Activated T-cell treated with anti-CD3 and anti-CD28 coated beads, Interleukin-2, amount 50 U/mL, for 4 hours (primary cell): ENCODE results near the gene IRF1. TPM values are rescaled to one million over a fixed set of nuclear protein-coding genes. Genes with fewer than 3 reads are reported as not detected.

Experiments
- ATAC-seq, 2 donors: fragments of 200-7000 bp; cut with Tn5 transposase; one replicate each; pipeline ENCODE4 v1.10.0; 2021
- DNase-seq: peaks from one replicate; pipeline ENCODE4 v3.0.0-alpha.2; 2020
- H3K27me3 Mint-ChIP-seq: one replicate; pipeline ENCODE4 v1.8.0; 2021; ENCODE audit warnings: low read depth, mixed read lengths
- H3K36me3 Mint-ChIP-seq: one replicate; pipeline ENCODE4 v1.8.0; 2022; ENCODE audit warnings: mixed read lengths; ENCODE audit not compliant: insufficient read depth
- H3K4me1 Mint-ChIP-seq: one replicate; pipeline ENCODE4 v1.8.0; 2021; ENCODE audit warnings: low read depth, mixed read lengths
- H3K4me3 Mint-ChIP-seq: one replicate; pipeline ENCODE4 v1.8.0; 2021; ENCODE audit warnings: mild to moderate bottlenecking, moderate library complexity, mixed read lengths
- H3K9me3 Mint-ChIP-seq: one replicate; pipeline ENCODE4 v1.8.0; 2021; ENCODE audit warnings: mixed read lengths
- total RNA-seq, 3 donors: library from RNA; stranded (reverse); gene quantifications; one replicate each; pipeline ENCODE4 v1.2.1, GENCODE V29; 2021

IRF1 gene
- total RNA-seq, 3 donors from 2014 or later, result 342 to 390 (median 377) TPM

- H3K4me3 Mint-ChIP-seq, result no peak overlapping the region
- no peaks in the 10 kb centered on the region for H3K27me3 Mint-ChIP-seq
- DNase-seq, result no peak
- peaks cover 16% of the 10 kb centered on the region for H3K36me3 Mint-ChIP-seq
- no peaks in the 10 kb centered on the region for H3K9me3 Mint-ChIP-seq
- no peak for ATAC-seq
- H3K4me1 Mint-ChIP-seq, result peaks cover 93% of the 10 kb centered on the region
These were observed 30.4 kb downstream of the IRF1 start for GRCh38 chr5:132459983-132460838.

DNA sequence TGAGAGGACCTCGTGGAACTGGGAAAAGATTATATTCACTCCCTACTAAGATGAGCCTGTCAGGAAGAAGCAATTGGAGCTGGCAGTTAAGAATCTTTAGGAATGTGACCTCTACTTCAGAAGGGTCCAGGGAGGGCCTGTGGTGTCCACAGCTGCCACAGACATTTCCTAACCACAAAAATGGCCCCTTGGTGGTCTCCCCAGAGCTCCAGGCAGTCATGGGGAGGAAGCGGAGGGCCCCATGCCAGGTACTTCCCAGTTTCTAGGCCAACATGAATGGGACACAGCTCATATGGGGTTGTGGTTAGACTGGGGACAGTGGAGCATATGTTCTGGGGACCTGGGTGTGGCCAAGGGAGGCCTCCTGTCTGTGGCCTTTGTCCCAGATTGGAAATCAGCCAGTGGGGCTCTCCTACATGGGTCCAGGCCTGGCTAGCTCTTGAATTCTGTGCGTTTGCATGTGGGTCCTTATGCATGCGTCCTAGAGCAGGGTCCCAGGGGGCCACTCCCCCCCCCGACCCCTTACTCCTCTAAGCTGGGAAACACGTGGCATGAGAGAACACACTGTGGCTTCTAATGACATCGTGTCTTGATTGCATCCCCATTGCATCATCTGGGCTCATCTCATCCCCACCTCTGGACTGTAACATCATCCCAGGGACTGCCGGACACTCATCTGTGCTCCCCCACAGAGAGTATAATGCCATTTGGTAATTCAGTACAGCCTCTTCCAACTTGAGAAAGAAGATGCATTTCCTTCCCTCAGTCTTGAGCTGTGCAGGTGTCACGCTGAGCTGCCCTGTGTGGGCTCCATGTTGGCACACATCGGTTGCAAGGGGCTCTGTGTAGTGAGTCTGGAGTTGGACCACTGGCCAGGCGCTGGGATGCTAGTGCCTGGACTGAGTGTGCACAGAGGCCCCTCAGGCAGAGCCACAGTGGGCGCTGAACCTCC, 31.3 kb downstream of the IRF1 start:
- no peak for ATAC-seq
- DNase-seq, result no peak
- no peaks in the 10 kb centered on the region for H3K9me3 Mint-ChIP-seq
- H3K27me3 Mint-ChIP-seq, result no peaks in the 10 kb centered on the region
- peaks cover 19% of the 10 kb centered on the region for H3K36me3 Mint-ChIP-seq
- no peak overlapping the region for H3K4me3 Mint-ChIP-seq
- peaks cover 91% of the 10 kb centered on the region for H3K4me1 Mint-ChIP-seq

GRCh38 chr5:132458651-132459030, 31.9 kb downstream of the IRF1 start:
- Mint-ChIP-seq H3K4me1 (peaks cover 92% of the 10 kb centered on the region), H3K9me3 (no peaks in the 10 kb centered on the region), H3K27me3 (no peaks in the 10 kb centered on the region), H3K4me3 (peak overlapping the region; percentile 14), H3K36me3 (peaks cover 24% of the 10 kb centered on the region)
- ATAC-seq (peak; percentile 75 to 77), DNase-seq (no peak)

DNA sequence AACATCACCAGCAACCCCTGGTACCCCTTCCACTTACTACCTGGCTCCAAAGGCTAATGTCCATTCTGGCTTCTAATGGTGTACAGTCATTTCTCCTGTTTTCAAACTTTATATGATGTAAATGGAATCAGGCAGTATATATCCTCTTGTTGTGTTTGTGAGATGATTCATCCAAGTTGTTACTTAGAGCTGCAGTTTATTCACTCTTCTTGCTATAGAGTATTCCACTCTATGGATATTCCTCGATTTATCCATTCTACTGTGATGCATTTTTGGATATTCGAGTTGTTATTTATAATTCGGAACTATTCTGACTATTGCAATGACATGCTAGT, 32.4 kb downstream of the IRF1 start:
- H3K9me3 Mint-ChIP-seq, result no peaks in the 10 kb centered on the region
- peak in 1 of 2 donors; percentile 28 for ATAC-seq
- peaks cover 27% of the 10 kb centered on the region for H3K36me3 Mint-ChIP-seq
- DNase-seq, result no peak
- H3K4me3 Mint-ChIP-seq, result peak overlapping the region; percentile 14
- peaks cover 92% of the 10 kb centered on the region for H3K4me1 Mint-ChIP-seq
- H3K27me3 Mint-ChIP-seq, result no peaks in the 10 kb centered on the region

GRCh38 chr5:132457371-132458225, 33.0 kb downstream of the IRF1 start:
- peaks cover 26% of the 10 kb centered on the region for H3K36me3 Mint-ChIP-seq
- no peaks in the 10 kb centered on the region for H3K27me3 Mint-ChIP-seq
- ATAC-seq (peak; percentile 9 to 29), DNase-seq (no peak)
- H3K4me3 Mint-ChIP-seq, result no peak overlapping the region
- H3K4me1 Mint-ChIP-seq, result peaks cover 92% of the 10 kb centered on the region
- H3K9me3 Mint-ChIP-seq, result no peaks in the 10 kb centered on the region

DNA sequence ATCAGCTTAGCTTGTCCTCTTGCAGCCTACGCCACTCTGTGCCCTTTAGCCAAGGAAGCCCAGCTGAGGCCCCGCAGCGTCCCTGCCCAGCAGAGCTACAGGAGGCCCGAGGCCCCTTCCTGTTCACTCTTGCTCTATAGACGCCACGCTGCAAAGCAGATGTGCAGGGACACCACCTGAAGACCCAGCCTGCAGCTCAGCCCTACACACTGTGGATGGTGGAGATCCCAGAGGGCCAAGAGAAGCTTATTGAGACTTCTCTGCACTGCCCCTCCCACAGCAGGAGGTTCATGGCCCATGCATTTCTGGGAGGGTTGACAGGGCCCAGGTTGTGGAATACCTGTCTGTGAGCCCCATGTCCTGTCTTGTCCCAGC, 33.6 kb downstream of the IRF1 start:
- Mint-ChIP-seq H3K9me3 (no peaks in the 10 kb centered on the region), H3K27me3 (no peaks in the 10 kb centered on the region), H3K4me3 (no peak overlapping the region), H3K4me1 (peaks cover 94% of the 10 kb centered on the region), H3K36me3 (peaks cover 30% of the 10 kb centered on the region)
- ATAC-seq (peak; percentile 11 to 21), DNase-seq (no peak)

- DNase-seq, result peak; percentile 49
- ATAC-seq, result peak; percentile 66
- Mint-ChIP-seq H3K9me3 (no peaks in the 10 kb centered on the region), H3K27me3 (no peaks in the 10 kb centered on the region), H3K4me1 (peaks cover 90% of the 10 kb centered on the region), H3K4me3 (peak overlapping the region; percentile 47), H3K36me3 (peaks cover 30% of the 10 kb centered on the region)
These were observed 34.1 kb downstream of the IRF1 start for GRCh38 chr5:132456296-132456986.

DNA sequence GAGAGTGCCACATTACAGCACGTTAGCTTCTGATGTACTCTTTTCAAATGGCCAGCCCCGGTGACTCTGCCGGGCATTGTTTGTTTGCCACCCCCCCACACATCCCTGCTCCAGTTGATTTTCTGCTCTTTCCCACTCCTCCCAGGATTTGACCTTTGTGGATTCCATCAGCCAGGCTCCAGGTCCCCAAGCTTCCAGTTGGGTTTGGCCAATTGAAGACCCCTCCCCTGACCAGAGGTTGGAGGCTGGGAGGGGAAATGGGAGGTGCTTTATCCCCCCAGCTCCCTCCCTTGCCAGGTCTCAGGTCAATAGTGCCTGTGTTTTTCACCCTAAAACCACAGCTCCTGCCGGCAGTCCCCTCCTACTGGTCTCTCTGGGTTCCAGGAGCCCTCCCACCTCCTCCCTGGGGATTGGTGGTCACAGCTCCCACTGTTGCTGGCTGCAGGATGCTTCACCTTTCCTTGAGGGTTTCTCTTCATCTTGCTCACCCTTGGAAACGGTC, 34.9 kb downstream of the IRF1 start:
- Mint-ChIP-seq H3K4me1 (peaks cover 88% of the 10 kb centered on the region), H3K36me3 (peaks cover 31% of the 10 kb centered on the region), H3K27me3 (no peaks in the 10 kb centered on the region), H3K9me3 (no peaks in the 10 kb centered on the region), H3K4me3 (peak overlapping the region; percentile 47)
- ATAC-seq, result no peak
- DNase-seq, result no peak

GRCh38 chr5:132454361-132454760, 36.2 kb downstream of the IRF1 start:
- DNase-seq, result no peak
- H3K4me3 Mint-ChIP-seq, result no peak overlapping the region
- H3K27me3 Mint-ChIP-seq, result no peaks in the 10 kb centered on the region
- no peaks in the 10 kb centered on the region for H3K9me3 Mint-ChIP-seq
- ATAC-seq, result no peak
- peaks cover 32% of the 10 kb centered on the region for H3K36me3 Mint-ChIP-seq
- H3K4me1 Mint-ChIP-seq, result peaks cover 75% of the 10 kb centered on the region

GRCh38 chr5:132451387-132451786, 39.2 kb downstream of the IRF1 start:
- no peak for ATAC-seq
- H3K27me3 Mint-ChIP-seq, result no peaks in the 10 kb centered on the region
- no peak for DNase-seq
- no peaks in the 10 kb centered on the region for H3K9me3 Mint-ChIP-seq
- H3K4me3 Mint-ChIP-seq, result no peak overlapping the region
- H3K4me1 Mint-ChIP-seq, result peaks cover 73% of the 10 kb centered on the region
- H3K36me3 Mint-ChIP-seq, result peaks cover 49% of the 10 kb centered on the region

- H3K4me1 Mint-ChIP-seq, result peaks cover 73% of the 10 kb centered on the region
- peaks cover 52% of the 10 kb centered on the region for H3K36me3 Mint-ChIP-seq
- no peak for ATAC-seq
- no peak overlapping the region for H3K4me3 Mint-ChIP-seq
- H3K9me3 Mint-ChIP-seq, result no peaks in the 10 kb centered on the region
- no peak for DNase-seq
- H3K27me3 Mint-ChIP-seq, result no peaks in the 10 kb centered on the region
These were observed 41.5 kb downstream of the IRF1 start for GRCh38 chr5:132449060-132449459.

GRCh38 chr5:132447196-132447595, 43.4 kb downstream of the IRF1 start:
- DNase-seq (no peak), ATAC-seq (no peak)
- no peaks in the 10 kb centered on the region for H3K27me3 Mint-ChIP-seq
- peak overlapping the region; percentile 6 for H3K4me3 Mint-ChIP-seq
- peaks cover 41% of the 10 kb centered on the region for H3K36me3 Mint-ChIP-seq
- no peaks in the 10 kb centered on the region for H3K9me3 Mint-ChIP-seq
- H3K4me1 Mint-ChIP-seq, result peaks cover 71% of the 10 kb centered on the region

DNA sequence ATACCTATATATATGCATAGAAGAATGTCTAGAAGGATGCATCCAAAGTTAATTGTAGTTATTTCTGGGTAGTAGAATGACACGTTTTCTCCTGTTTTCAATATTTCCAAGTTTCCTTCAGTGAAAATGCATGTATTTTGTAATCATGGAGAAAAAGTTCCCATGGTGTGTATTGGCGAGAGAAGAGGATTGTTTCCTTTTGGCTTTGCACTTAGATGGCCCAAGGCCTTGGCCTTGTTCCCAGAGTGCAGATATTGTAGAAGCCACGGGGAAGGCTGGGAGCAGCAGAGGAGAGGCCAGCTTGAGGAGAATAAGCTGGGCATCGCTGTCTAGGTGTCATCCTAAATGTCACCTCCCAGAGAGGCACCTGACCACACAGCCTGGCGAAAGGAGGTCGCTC, 44.0 kb downstream of the IRF1 start:
- H3K4me3 Mint-ChIP-seq, result no peak overlapping the region
- ATAC-seq (no peak), DNase-seq (no peak)
- H3K9me3 Mint-ChIP-seq, result no peaks in the 10 kb centered on the region
- peaks cover 76% of the 10 kb centered on the region for H3K4me1 Mint-ChIP-seq
- H3K36me3 Mint-ChIP-seq, result peaks cover 41% of the 10 kb centered on the region
- H3K27me3 Mint-ChIP-seq, result no peaks in the 10 kb centered on the region
